MM.1S (cell line): Measurements from ENCODE around the gene FBXL12.

ENCODE experiments used
- EZH2 ChIP-seq: fragments of 300-600 bp; sonication (generic); optimal IDR thresholded peaks from 2 replicates; pipeline ENCODE3; 2017; ENCODE audit warnings: low read depth, mild to moderate bottlenecking, antibody characterized with exemption, low read length, mixed read lengths
- TF ChIP-seq, protein P1 (sequence below): fragments of 300-600 bp; sonication (generic); IDR thresholded peaks from 2 replicates; pipeline ENCODE4 v1.5.1; 2016; ENCODE audit warnings: antibody characterized with exemption, low read length, mixed read lengths

GRCh38 chr19:9801976-9802375 is 16.9 kb downstream of the FBXL12 start:
- TF ChIP-seq, protein P1, sequence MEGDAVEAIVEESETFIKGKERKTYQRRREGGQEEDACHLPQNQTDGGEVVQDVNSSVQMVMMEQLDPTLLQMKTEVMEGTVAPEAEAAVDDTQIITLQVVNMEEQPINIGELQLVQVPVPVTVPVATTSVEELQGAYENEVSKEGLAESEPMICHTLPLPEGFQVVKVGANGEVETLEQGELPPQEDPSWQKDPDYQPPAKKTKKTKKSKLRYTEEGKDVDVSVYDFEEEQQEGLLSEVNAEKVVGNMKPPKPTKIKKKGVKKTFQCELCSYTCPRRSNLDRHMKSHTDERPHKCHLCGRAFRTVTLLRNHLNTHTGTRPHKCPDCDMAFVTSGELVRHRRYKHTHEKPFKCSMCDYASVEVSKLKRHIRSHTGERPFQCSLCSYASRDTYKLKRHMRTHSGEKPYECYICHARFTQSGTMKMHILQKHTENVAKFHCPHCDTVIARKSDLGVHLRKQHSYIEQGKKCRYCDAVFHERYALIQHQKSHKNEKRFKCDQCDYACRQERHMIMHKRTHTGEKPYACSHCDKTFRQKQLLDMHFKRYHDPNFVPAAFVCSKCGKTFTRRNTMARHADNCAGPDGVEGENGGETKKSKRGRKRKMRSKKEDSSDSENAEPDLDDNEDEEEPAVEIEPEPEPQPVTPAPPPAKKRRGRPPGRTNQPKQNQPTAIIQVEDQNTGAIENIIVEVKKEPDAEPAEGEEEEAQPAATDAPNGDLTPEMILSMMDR = no peak
- TF ChIP-seq EZH2 = no peak
